ENCODE measurements around the gene CHD8. TPM values are rescaled to one million over a fixed set of nuclear protein-coding genes. Genes with fewer than 3 reads are reported as not detected.

Gene CHD8
- total and polyA plus RNA-seq, 2 of the 13 experiments (the other 11 are each of a cell fraction or from before 2014, with no cell fraction given): 35.1 to 79.6 TPM

GRCh38 chr14:21455912-21456667 is at the start of gene CHD8 (continued):
- TF ChIP-seq ZNF503 (CRISPR knock-in tag; IDR thresholded peaks at IDR 0.05) (no peak), ARNTL (CRISPR knock-in tag; IDR thresholded peaks at IDR 0.05) (no peak; the same call in 1 of the 2 replicates), RNF2 (conservative IDR thresholded peaks at IDR 0.05; ENCODE audit: low read depth) (0 out of 2 replicates have a peak, but pooled peaks have one; percentile 11), NFAT5 (CRISPR knock-in tag; IDR thresholded peaks at IDR 0.05) (no peak), SNRNP70 (IDR thresholded peaks at IDR 0.05; ENCODE audit: low read depth, low read length) (no peak), MTF2 (CRISPR knock-in tag; IDR thresholded peaks at IDR 0.05; ENCODE audit: borderline replicate concordance) (no peak), ZNF17 (CRISPR knock-in tag; IDR thresholded peaks at IDR 0.05) (no peak), ATF7-NPFF (CRISPR knock-in tag; IDR thresholded peaks at IDR 0.05; ENCODE audit: low read depth) (peak; percentile 43; the same call in 1 of the 2 replicates), JUND (CRISPR knock-in tag; IDR thresholded peaks at IDR 0.05) (0 out of 2 replicates have a peak, but pooled peaks have one; percentile 22), CCDC6 (CRISPR knock-in tag; IDR thresholded peaks at IDR 0.05) (peak; percentile 94), ATAD3A (CRISPR knock-in tag; IDR thresholded peaks at IDR 0.05) (no peak), PLSCR1 (CRISPR knock-in tag; IDR thresholded peaks at IDR 0.05; ENCODE audit: borderline replicate concordance) (no peak; the same call in 1 of the 2 replicates), ZNF577 (CRISPR knock-in tag; IDR thresholded peaks at IDR 0.05; ENCODE audit: borderline replicate concordance, low read depth) (no peak), KDM5A (IDR thresholded peaks at IDR 0.05; ENCODE audit: borderline replicate concordance, low read length) (peak; percentile 82; the same call in 1 of the 2 replicates), ZHX1 (CRISPR knock-in tag; IDR thresholded peaks at IDR 0.05; ENCODE audit: low read depth) (peak; percentile 96), ZFP36L1 (CRISPR knock-in tag; IDR thresholded peaks at IDR 0.05) (peak; percentile 83; the same call in 1 of the 2 replicates), TBL1XR1 (IDR thresholded peaks at IDR 0.05; ENCODE audit: borderline replicate concordance, low read length, partially characterized antibody) (peak; percentile 72), ZFP82 (CRISPR knock-in tag; IDR thresholded peaks at IDR 0.05; ENCODE audit: borderline replicate concordance) (0 out of 2 replicates have a peak, but pooled peaks have one; percentile 59)
